IMR-90 (cell line): ENCODE measurements around the gene MAT2B. TPM values are rescaled to one million over a fixed set of nuclear protein-coding genes. Genes with fewer than 3 reads are reported as not detected.

Source experiments
- ATAC-seq: fragments of 200-7000 bp; cut with Tn5 transposase; 2 replicates; pipeline ENCODE4 v1.9.1; 2020; ENCODE audit warnings: low read depth, mild to moderate bottlenecking, moderate library complexity
- BruUV-seq: library from RNA; stranded (reverse); fragments of 400-500 nt; replicated peaks from 2 replicates; lab custom pipeline; 2021; lab: Mats Ljungman, UMichigan
- CTCF ChIA-PET: fragments of 300-600 bp; formaldehyde crosslinking; extraction: SDS; loops from one replicate; lab custom pipeline; 2021; ENCODE audit warnings: antibody characterized with exemption; lab: Yijun Ruan, JAX
- POLR2A ChIA-PET: fragments of 300-600 bp; sonication (Branson Sonifier 250); formaldehyde crosslinking; loops from one replicate; lab custom pipeline; 2022; ENCODE audit warnings: antibody characterized with exemption; ENCODE audit not compliant: unreplicated experiment; lab: Charles Lee
- DNase-seq: peaks from one replicate; pipeline ENCODE4 v3.0.0; 2013
- H2AFZ ChIP-seq: replicated peaks from 2 replicates; pipeline ENCODE3; 2013; ENCODE audit warnings: low read length, mild to moderate bottlenecking; ENCODE audit not compliant: poor library complexity
- H2AK5ac ChIP-seq: 2 replicates; pipeline ENCODE4 v1.6.1; 2013; ENCODE audit warnings: low read depth, low read length, inconsistent platforms
- H2AK9ac ChIP-seq: replicated peaks from 2 replicates; pipeline ENCODE3; 2013; ENCODE audit warnings: mild to moderate bottlenecking, low read depth, low read length, moderate library complexity; ENCODE audit not compliant: poor library complexity
- H2BK120ac ChIP-seq: 2 replicates; pipeline ENCODE4 v1.6.1; 2013; ENCODE audit warnings: low read depth, low read length, inconsistent platforms
- H2BK15ac ChIP-seq: 3 replicates; pipeline ENCODE4 v1.6.1; 2013; ENCODE audit warnings: low read depth, low read length, inconsistent platforms
- H2BK20ac ChIP-seq: 2 replicates; pipeline ENCODE4 v1.6.1; 2013; ENCODE audit warnings: low read depth, mild to moderate bottlenecking, inconsistent platforms, low read length, moderate library complexity
- H2BK5ac ChIP-seq: 2 replicates; pipeline ENCODE4 v1.6.1; 2013; ENCODE audit warnings: mild to moderate bottlenecking, low read depth, low read length, inconsistent platforms; ENCODE audit not compliant: poor library complexity, severe bottlenecking
- H3K14ac ChIP-seq: replicated peaks from 2 replicates; pipeline ENCODE4 v1.6.1; 2013; ENCODE audit warnings: low read depth, low read length, inconsistent platforms
- H3K18ac ChIP-seq: 2 replicates; pipeline ENCODE4 v1.6.1; 2013; ENCODE audit warnings: low read depth, low read length, control low read depth
- H3K23ac ChIP-seq: 2 replicates; pipeline ENCODE4 v1.6.1; 2013; ENCODE audit warnings: low read depth, low read length, inconsistent platforms
- H3K27ac ChIP-seq: 2 replicates; pipeline ENCODE4 v1.5.1; 2013; ENCODE audit warnings: mild to moderate bottlenecking, control low read depth, low read length; ENCODE audit not compliant: insufficient read depth
- H3K27me3 ChIP-seq: 2 replicates; pipeline ENCODE4 v1.6.1; 2013; ENCODE audit warnings: low read length; ENCODE audit not compliant: control insufficient read depth, insufficient read depth
- H3K36me3 ChIP-seq: 2 replicates; pipeline ENCODE4 v1.6.1; 2013; ENCODE audit warnings: low read length, mixed read lengths; ENCODE audit not compliant: control insufficient read depth, insufficient read depth
- H3K4ac ChIP-seq: 2 replicates; pipeline ENCODE4 v1.6.1; 2013; ENCODE audit warnings: low read depth, low read length, inconsistent platforms
- H3K4me1 ChIP-seq: 2 replicates; pipeline ENCODE4 v1.6.1; 2013; ENCODE audit warnings: low read length, mixed read lengths; ENCODE audit not compliant: control insufficient read depth, insufficient read depth
- H3K4me2 ChIP-seq: 2 replicates; pipeline ENCODE4 v1.6.1; 2013; ENCODE audit warnings: low read depth, mild to moderate bottlenecking, control low read depth, low read length, moderate library complexity
- H3K4me3 ChIP-seq: 2 replicates; pipeline ENCODE4 v1.5.1; 2013; ENCODE audit warnings: low read depth, mild to moderate bottlenecking, control low read depth, low read length, moderate library complexity; ENCODE audit not compliant: insufficient read depth
- H3K56ac ChIP-seq: 2 replicates; pipeline ENCODE4 v1.6.1; 2013; ENCODE audit warnings: low read length, inconsistent platforms; ENCODE audit not compliant: insufficient read depth; ENCODE audit errors: extremely low read depth
- H3K79me1 ChIP-seq, 2 experiments: 2 replicates each; pipeline ENCODE4 v1.6.1; 2013; ENCODE audit warnings: low read length in 2 of 2, inconsistent platforms in 1 of 2, low read depth in 1 of 2
- H3K9ac ChIP-seq: 2 replicates; pipeline ENCODE4 v1.6.1; 2013; ENCODE audit warnings: low read depth, low read length, control low read depth
- H3K9me1 ChIP-seq: 2 replicates; pipeline ENCODE4 v1.6.1; 2013; ENCODE audit warnings: low read length, inconsistent platforms; ENCODE audit not compliant: insufficient read depth
- H3K9me3 ChIP-seq: 2 replicates; pipeline ENCODE4 v1.6.1; 2013; ENCODE audit warnings: low read length; ENCODE audit not compliant: control insufficient read depth, insufficient read depth
- H4K20me1 ChIP-seq: 2 replicates; pipeline ENCODE4 v1.6.1; 2013; ENCODE audit warnings: low read length, inconsistent platforms; ENCODE audit not compliant: insufficient read depth
- H4K5ac ChIP-seq: 2 replicates; pipeline ENCODE4 v1.6.1; 2013; ENCODE audit warnings: mild to moderate bottlenecking, low read depth, low read length, control low read depth
- H4K8ac ChIP-seq, 2 experiments: 2 replicates each; pipeline ENCODE4 v1.6.1; 2013; ENCODE audit warnings: low read depth in 2 of 2, low read length in 2 of 2, control low read depth in 1 of 2, inconsistent platforms in 1 of 2
- H4K91ac ChIP-seq: 2 replicates; pipeline ENCODE4 v1.6.1; 2013; ENCODE audit warnings: low read depth, low read length, inconsistent platforms; ENCODE audit not compliant: insufficient read depth
- MAFK ChIP-seq: IDR thresholded peaks from 2 replicates; pipeline ENCODE4 v1.6.1; 2012; ENCODE audit warnings: low read depth, low read length, improper control_type of control experiment
- RFX5 ChIP-seq: IDR thresholded peaks from 2 replicates; pipeline ENCODE4 v1.8.0; 2012; ENCODE audit warnings: low read depth, mild to moderate bottlenecking, low read length, moderate library complexity
- WGBS, 2 experiments: methylation state at CpG; one replicate each; pipeline versions ENCODE4 v1.1.5 to v1.1.7; 2013; ENCODE audit warnings: missing lambda C conversion rate in 2 of 2; ENCODE audit not compliant: insufficient read length in 1 of 2; ENCODE audit errors: extremely low coverage in 2 of 2; 5-methylcytosine and 5-hydroxymethylcytosine counted together
- dilution Hi-C: fragments of 300-500 bp; cut with HindIII; formaldehyde crosslinking; loops from one replicate; pipeline ENCODE4 v1.14.3; 2018; ENCODE audit warnings: low sequenced_read_pairs; ENCODE audit not compliant: unreplicated experiment
- in situ Hi-C: fragments of 300-500 bp; cut with MboI; formaldehyde crosslinking; loops from 3 replicates; pipeline ENCODE4 v1.14.3; 2019; ENCODE audit warnings: low sequenced_read_pairs, inconsistent platforms, mixed read lengths
- intact Hi-C: fragments of 100-400 bp; cut with micrococcal nuclease; formaldehyde crosslinking; loops from 2 replicates; pipeline ENCODE4 v1.10.0; 2022
- polyA plus RNA-seq, 3 experiments: library from polyadenylated mRNA; depleted of rRNA; stranded (reverse); fragments of >200 nt; gene quantifications; 2 replicates each; pipeline ENCODE4 v1.2.3, GENCODE V29; 2012; ENCODE audit warnings: low replicate concordance in 1 of 3
- total RNA-seq: library from RNA; depleted of rRNA; stranded (reverse); fragments of >200 nt; gene quantifications from 2 replicates; pipeline ENCODE4 v1.2.3, GENCODE V29; 2012

The MAT2B gene
- total and polyA plus RNA-seq, 2 of the 4 experiments (the other 2 are of a cell fraction) = 41.7 to 80.3 TPM

GRCh38 chr5:163563880-163564279, 58.5 kb downstream of the MAT2B start:
- H2AK5ac ChIP-seq = no peak overlapping the region
- no peaks in the 10 kb centered on the region for H3K79me1 ChIP-seq
- no peak overlapping the region for H3K18ac ChIP-seq
- H3K14ac ChIP-seq = no peak overlapping the region
- no peak overlapping the region for H3K4me3 ChIP-seq
- H2BK20ac ChIP-seq = no peak overlapping the region
- H3K4me1 ChIP-seq = peaks cover 5% of the 10 kb centered on the region
- H3K9ac ChIP-seq = no peak overlapping the region
- peaks cover 3% of the 10 kb centered on the region; the same call in 1 of the 2 replicates for H3K9me1 ChIP-seq
- no peak overlapping the region for H2BK15ac ChIP-seq
- no peak overlapping the region for H4K5ac ChIP-seq
- no TSS peak for BruUV-seq
- DNase-seq (no peak), ATAC-seq (no peak)
- no peak overlapping the region for H2AFZ ChIP-seq
- dilution Hi-C loops (no loop called here), intact Hi-C loops (loop anchor here (1.0 to 5.0 kb wide), 4 partner anchors 449 to 1893 kb away; no protein-coding TSS in a partner anchor), in situ Hi-C loops (loop anchor here (10.0 to 25.0 kb wide), 3 partner anchors 451 to 1898 kb away; no protein-coding TSS in a partner anchor)
- no peak overlapping the region for H4K91ac ChIP-seq
- no peak overlapping the region for H2AK9ac ChIP-seq
- no CpG with 5 or more reads among the region's 3 CpGs for WGBS, 2 experiments
- H3K4ac ChIP-seq = no peak overlapping the region
- ChIA-PET POLR2A (no interaction called here), CTCF (interaction anchor here (0.8 to 2.2 kb wide), 5 partner anchors 16 to 1978 kb away, joined by 3 to 8 read pairs (median 4); no protein-coding TSS in a partner anchor)
- no peak overlapping the region for H2BK120ac ChIP-seq
- H4K8ac ChIP-seq = no peak overlapping the region
- H3K4me2 ChIP-seq = no peak overlapping the region
- no peaks in the 10 kb centered on the region for H4K20me1 ChIP-seq
- no peak overlapping the region for H3K56ac ChIP-seq
- H3K27me3 ChIP-seq = no peaks in the 10 kb centered on the region
- H3K36me3 ChIP-seq = no peaks in the 10 kb centered on the region
- no peak for TF ChIP-seq RFX5
- no peak for TF ChIP-seq MAFK
- H2BK5ac ChIP-seq = no peak overlapping the region
- H3K9me3 ChIP-seq = no peaks in the 10 kb centered on the region
- no peak overlapping the region for H3K23ac ChIP-seq
- H3K27ac ChIP-seq = no peak overlapping the region
